Trophoblast cell (in vitro differentiated cells and primary cell): ENCODE results near the gene FAM240A.

Source experiments
- DNase-seq, 2 donors: peaks; one replicate each; pipeline ENCODE4 v3.0.0-alpha.2; 2016
- H2AFZ ChIP-seq: 2 replicates; pipeline ENCODE4 v1.6.1; 2013; ENCODE audit warnings: low read length, moderate library complexity, mild to moderate bottlenecking; ENCODE audit not compliant: insufficient read depth, poor library complexity
- H2AK5ac ChIP-seq: 2 replicates; pipeline ENCODE4 v1.6.1; 2013; ENCODE audit warnings: mild to moderate bottlenecking, low read length
- H2BK120ac ChIP-seq: 2 replicates; pipeline ENCODE4 v1.6.1; 2013; ENCODE audit warnings: low read length, mild to moderate bottlenecking, moderate library complexity; ENCODE audit not compliant: insufficient read depth, poor library complexity
- H2BK12ac ChIP-seq: 2 replicates; pipeline ENCODE4 v1.6.1; 2013; ENCODE audit warnings: mild to moderate bottlenecking, low read length, moderate library complexity
- H2BK5ac ChIP-seq: 2 replicates; pipeline ENCODE4 v1.6.1; 2013; ENCODE audit warnings: low read length, low read depth, moderate library complexity, mild to moderate bottlenecking; ENCODE audit not compliant: poor library complexity
- H3K14ac ChIP-seq: 2 replicates; pipeline ENCODE4 v1.6.1; 2013; ENCODE audit warnings: mild to moderate bottlenecking, low read length
- H3K18ac ChIP-seq: 2 replicates; pipeline ENCODE4 v1.6.1; 2013; ENCODE audit warnings: mild to moderate bottlenecking, low read length
- H3K23ac ChIP-seq: 2 replicates; pipeline ENCODE4 v1.6.1; 2013; ENCODE audit warnings: low read length
- H3K27ac ChIP-seq: 2 replicates; pipeline ENCODE4 v1.5.1; 2013; ENCODE audit warnings: low read depth, mild to moderate bottlenecking, inconsistent platforms, low read length, moderate library complexity
- H3K27me3 ChIP-seq: 2 replicates; pipeline ENCODE4 v1.6.1; 2013; ENCODE audit warnings: inconsistent platforms, mild to moderate bottlenecking, low read length, moderate library complexity; ENCODE audit not compliant: insufficient read depth
- H3K36me3 ChIP-seq, 2 experiments: 1 replicate in 1 of 2; 2 replicates in 1 of 2; pipeline ENCODE4 v1.6.1; 2013; ENCODE audit warnings: low read length in 2 of 2, mild to moderate bottlenecking in 2 of 2, moderate library complexity in 1 of 2; ENCODE audit not compliant: insufficient read depth in 2 of 2, control insufficient read depth in 1 of 2
- H3K4ac ChIP-seq: 2 replicates; pipeline ENCODE4 v1.6.1; 2013; ENCODE audit warnings: low read depth, mild to moderate bottlenecking, low read length, moderate library complexity
- H3K4me1 ChIP-seq, 2 experiments: 1 replicate in 1 of 2; 2 replicates in 1 of 2; pipeline ENCODE4 v1.6.1; 2013; ENCODE audit warnings: low read length in 2 of 2, mild to moderate bottlenecking in 2 of 2, moderate library complexity in 1 of 2; ENCODE audit not compliant: insufficient read depth in 2 of 2, control insufficient read depth in 1 of 2
- H3K4me2 ChIP-seq: 2 replicates; pipeline ENCODE4 v1.6.1; 2013; ENCODE audit warnings: inconsistent platforms, mild to moderate bottlenecking, low read length, moderate library complexity
- H3K4me3 ChIP-seq: 2 replicates; pipeline ENCODE4 v1.5.1; 2013; ENCODE audit warnings: mild to moderate bottlenecking, low read depth, low read length, inconsistent platforms
- H3K79me1 ChIP-seq: one replicate; pipeline ENCODE4 v1.6.1; 2013; ENCODE audit warnings: low read length
- H3K79me2 ChIP-seq: 2 replicates; pipeline ENCODE4 v1.6.1; 2013; ENCODE audit warnings: low read length, mild to moderate bottlenecking; ENCODE audit not compliant: control insufficient read depth, insufficient read depth, poor library complexity
- H3K9ac ChIP-seq: 2 replicates; pipeline ENCODE4 v1.6.1; 2013; ENCODE audit warnings: mild to moderate bottlenecking, low read length
- H3K9me3 ChIP-seq: 2 replicates; pipeline ENCODE4 v1.6.1; 2013; ENCODE audit warnings: low read depth, mild to moderate bottlenecking, control low read depth, inconsistent platforms, low read length; ENCODE audit not compliant: insufficient read depth
- H4K12ac ChIP-seq: 2 replicates; pipeline ENCODE4 v1.6.1; 2013; ENCODE audit warnings: low read depth, mild to moderate bottlenecking, low read length, moderate library complexity
- H4K8ac ChIP-seq: 2 replicates; pipeline ENCODE4 v1.6.1; 2013; ENCODE audit warnings: low read depth, mild to moderate bottlenecking, low read length, moderate library complexity
- H4K91ac ChIP-seq: one replicate; pipeline ENCODE4 v1.6.1; 2013; ENCODE audit warnings: low read depth, mild to moderate bottlenecking, low read length, moderate library complexity
- WGBS: extraction: QIAGEN DNeasy Blood & Tissue Kit; methylation state at CpG from one replicate; pipeline ENCODE4 v1.1.7; 2013; ENCODE audit warnings: missing lambda C conversion rate; ENCODE audit not compliant: insufficient read length, insufficient coverage; ENCODE audit errors: extremely low coverage; 5-methylcytosine and 5-hydroxymethylcytosine counted together

Gene FAM240A

GRCh38 chr3:46668591-46668990 lies 56.3 kb downstream of the FAM240A start:
- Histone ChIP-seq H3K23ac (no peak overlapping the region), H3K4ac (no peak overlapping the region), H3K36me3 (peaks cover 0 to 2% of the 10 kb centered on the region in 2 experiments), H3K14ac (no peak overlapping the region), H3K18ac (no peak overlapping the region), H4K8ac (no peak overlapping the region), H3K79me2 (no peaks in the 10 kb centered on the region), H3K4me1 (no peaks in the 10 kb centered on the region), H4K12ac (no peak overlapping the region), H3K4me3 (no peak overlapping the region), H2BK12ac (no peak overlapping the region), H4K91ac (no peak overlapping the region), H3K4me2 (no peak overlapping the region), H3K79me1 (no peaks in the 10 kb centered on the region), H2AK5ac (no peak overlapping the region), H2AFZ (no peak overlapping the region), H3K27ac (no peak overlapping the region), H3K9ac (no peak overlapping the region), H3K9me3 (peaks cover 3% of the 10 kb centered on the region), H2BK5ac (no peak overlapping the region), H2BK120ac (no peak overlapping the region), H3K27me3 (no peaks in the 10 kb centered on the region)
- DNase-seq: no peak
- no CpG with 5 or more reads among the region's 2 CpGs for WGBS

- Histone ChIP-seq H2BK5ac (no peak overlapping the region), H3K27me3 (no peaks in the 10 kb centered on the region), H3K9ac (no peak overlapping the region), H2AK5ac (no peak overlapping the region), H2BK12ac (no peak overlapping the region), H3K4me1 (no peaks in the 10 kb centered on the region), H3K79me2 (no peaks in the 10 kb centered on the region), H3K27ac (no peak overlapping the region), H3K4ac (no peak overlapping the region), H3K23ac (no peak overlapping the region), H4K8ac (no peak overlapping the region), H3K14ac (no peak overlapping the region), H3K9me3 (peaks cover 3% of the 10 kb centered on the region), H4K12ac (no peak overlapping the region), H3K4me3 (no peak overlapping the region), H3K36me3 (peaks cover 0 to 3% of the 10 kb centered on the region in 2 experiments), H4K91ac (no peak overlapping the region), H2BK120ac (no peak overlapping the region), H3K4me2 (no peak overlapping the region), H2AFZ (no peak overlapping the region), H3K79me1 (no peaks in the 10 kb centered on the region), H3K18ac (no peak overlapping the region)
- no peak for DNase-seq
- WGBS: no CpG with 5 or more reads among the region's 9 CpGs
These were observed 57.1 kb downstream of the FAM240A start for GRCh38 chr3:46669191-46669999.

GRCh38 chr3:46670000-46670890 lies 57.9 kb downstream of the FAM240A start:
- Histone ChIP-seq H3K18ac (no peak overlapping the region), H2BK120ac (no peak overlapping the region), H3K27me3 (no peaks in the 10 kb centered on the region), H4K8ac (no peak overlapping the region), H3K4me2 (no peak overlapping the region), H2AFZ (no peak overlapping the region), H3K9me3 (peaks cover 3% of the 10 kb centered on the region), H2AK5ac (no peak overlapping the region), H3K14ac (no peak overlapping the region), H4K12ac (no peak overlapping the region), H4K91ac (no peak overlapping the region), H3K27ac (no peak overlapping the region), H3K4ac (no peak overlapping the region), H3K9ac (no peak overlapping the region), H3K36me3 (peaks cover 0 to 3% of the 10 kb centered on the region in 2 experiments), H3K79me2 (no peaks in the 10 kb centered on the region), H3K79me1 (no peaks in the 10 kb centered on the region), H3K23ac (no peak overlapping the region), H2BK12ac (no peak overlapping the region), H3K4me1 (no peaks in the 10 kb centered on the region), H2BK5ac (no peak overlapping the region), H3K4me3 (no peak overlapping the region)
- WGBS: no CpG with 5 or more reads among the region's 17 CpGs
- DNase-seq: no peak

- H3K9me3 ChIP-seq: peaks cover 3% of the 10 kb centered on the region
- no peak overlapping the region for H4K8ac ChIP-seq
- no peak overlapping the region for H3K4me3 ChIP-seq
- no peak overlapping the region for H3K9ac ChIP-seq
- H4K91ac ChIP-seq: no peak overlapping the region
- no peaks in the 10 kb centered on the region for H3K79me2 ChIP-seq
- H3K36me3 ChIP-seq: peaks cover 3 to 4% of the 10 kb centered on the region in 2 experiments
- no peak overlapping the region for H3K4ac ChIP-seq
- no peak overlapping the region for H3K27ac ChIP-seq
- H3K4me1 ChIP-seq: no peaks in the 10 kb centered on the region
- no peak overlapping the region for H2AFZ ChIP-seq
- H3K23ac ChIP-seq: no peak overlapping the region
- no peak overlapping the region for H3K18ac ChIP-seq
- no peak overlapping the region for H2BK120ac ChIP-seq
- no peak overlapping the region for H3K4me2 ChIP-seq
- no peak overlapping the region for H2BK12ac ChIP-seq
- H3K27me3 ChIP-seq: no peaks in the 10 kb centered on the region
- H2AK5ac ChIP-seq: no peak overlapping the region
- no CpG with 5 or more reads among the region's 4 CpGs for WGBS
- H4K12ac ChIP-seq: no peak overlapping the region
- H2BK5ac ChIP-seq: no peak overlapping the region
- no peaks in the 10 kb centered on the region for H3K79me1 ChIP-seq
- no peak for DNase-seq
- no peak overlapping the region for H3K14ac ChIP-seq
These were observed 58.6 kb downstream of the FAM240A start for GRCh38 chr3:46670891-46671427.
